GM18499 (cell line): ENCODE measurements around the gene KCTD18.

Experiments
- ATAC-seq: cut with Tn5 transposase; IDR thresholded peaks from one replicate; pipeline ENCODE4 v1.9.1; 2021; ENCODE audit warnings: moderate number of reproducible peaks; ENCODE audit not compliant: insufficient read depth, unreplicated experiment

Gene KCTD18

DNA sequence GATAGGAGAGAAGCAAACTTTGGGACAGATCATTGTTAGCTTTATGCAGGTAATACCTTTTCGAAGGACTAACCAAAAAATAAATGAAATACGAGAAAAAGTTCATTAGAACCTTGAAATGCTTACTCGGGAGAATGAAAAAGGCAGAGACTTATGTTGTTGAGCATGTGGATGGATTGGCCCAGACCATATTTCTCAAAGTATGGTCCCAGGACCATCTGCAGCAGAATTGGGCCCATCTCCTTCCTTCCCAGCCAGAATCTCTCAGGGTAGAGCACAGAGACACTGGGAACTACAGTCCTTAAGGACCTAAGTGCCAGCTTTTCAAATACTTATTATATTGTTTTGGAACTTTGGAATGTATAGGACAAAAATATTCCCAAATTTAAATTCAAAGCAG is 50.8 kb downstream of the KCTD18 start:
- no peak for ATAC-seq

GRCh38 chr2:200456567-200456966 is 53.3 kb downstream of the KCTD18 start:
- no peak for ATAC-seq

DNA sequence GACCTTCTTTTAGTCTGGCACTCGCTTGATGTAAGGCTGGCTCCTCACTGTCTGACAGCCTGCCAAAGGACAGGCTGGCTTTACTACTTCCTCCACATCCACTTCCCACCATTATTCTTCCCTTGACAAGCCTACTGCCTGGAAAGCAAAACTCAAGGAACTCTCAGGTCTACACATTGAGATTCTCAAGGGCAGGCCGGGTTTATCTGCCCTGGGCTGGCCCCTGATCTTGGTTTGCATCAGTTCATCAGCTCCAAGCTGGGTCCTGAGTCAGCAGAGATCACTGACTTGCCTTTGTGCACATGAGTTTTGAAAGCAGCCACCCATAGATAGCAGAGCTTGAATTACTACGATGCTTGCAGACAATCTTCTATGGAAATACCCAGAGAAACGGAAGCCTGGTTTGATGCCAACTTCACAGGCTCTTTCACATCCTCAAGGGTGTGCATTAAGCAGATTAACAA is 53.9 kb downstream of the KCTD18 start:
- ATAC-seq: no peak

GRCh38 chr2:200454927-200455801 is 54.7 kb downstream of the KCTD18 start:
- peak; percentile 93 for ATAC-seq

DNA sequence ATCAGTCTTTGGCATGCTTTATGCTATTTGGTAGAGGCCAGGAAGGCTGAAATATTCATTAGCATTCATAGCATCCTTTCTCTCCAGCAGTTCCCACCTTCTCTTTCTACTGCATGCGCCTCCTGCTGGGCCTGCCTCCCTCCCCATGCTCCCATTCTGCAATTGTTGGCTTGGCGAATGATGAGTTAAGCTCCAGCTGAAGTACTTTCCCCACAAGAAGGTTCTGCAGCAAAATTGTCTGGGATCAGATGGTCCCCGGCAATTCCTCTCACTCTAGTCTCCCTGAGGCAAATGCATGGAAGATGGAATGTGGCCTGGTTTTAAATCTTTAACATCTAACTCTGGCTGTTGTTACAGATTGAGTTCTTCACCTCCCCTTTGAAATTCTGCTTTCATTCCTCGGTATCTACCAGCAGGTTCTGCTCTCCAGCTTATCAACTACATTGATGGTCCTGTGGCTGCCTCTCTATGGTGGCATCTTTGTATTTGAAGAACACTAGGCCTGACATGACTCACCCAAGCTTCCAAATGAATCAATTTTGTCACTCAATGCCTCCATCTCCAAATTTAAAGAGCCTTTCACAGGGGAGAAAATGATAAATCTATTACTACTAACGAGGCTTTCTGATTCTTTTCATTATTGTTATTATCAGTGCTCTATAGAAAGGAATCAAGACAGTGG is 55.9 kb downstream of the KCTD18 start:
- no peak for ATAC-seq

GRCh38 chr2:200453142-200453852 is 56.6 kb downstream of the KCTD18 start:
- ATAC-seq: no peak

GRCh38 chr2:200452377-200452776 is 57.5 kb downstream of the KCTD18 start:
- no peak for ATAC-seq

DNA sequence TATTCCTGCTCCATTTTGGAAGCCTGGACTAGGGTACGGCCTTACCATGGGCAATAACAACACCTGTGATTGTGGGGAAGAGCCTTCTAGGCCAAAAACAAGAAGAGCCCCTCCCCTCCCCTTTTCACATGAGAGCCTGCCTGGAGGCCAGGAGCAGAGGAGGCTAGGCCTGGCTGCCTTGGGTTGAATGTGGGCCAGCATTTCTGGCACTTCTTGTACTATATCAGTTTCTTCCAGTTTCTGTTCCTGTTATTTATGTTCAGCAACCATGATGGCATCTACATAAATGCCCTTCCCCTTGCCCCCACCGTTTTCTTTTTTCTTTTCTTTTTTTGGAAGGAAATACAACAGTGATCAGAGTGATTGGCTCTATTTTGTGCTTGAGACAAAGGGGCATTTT is 58.4 kb downstream of the KCTD18 start:
- no peak for ATAC-seq

DNA sequence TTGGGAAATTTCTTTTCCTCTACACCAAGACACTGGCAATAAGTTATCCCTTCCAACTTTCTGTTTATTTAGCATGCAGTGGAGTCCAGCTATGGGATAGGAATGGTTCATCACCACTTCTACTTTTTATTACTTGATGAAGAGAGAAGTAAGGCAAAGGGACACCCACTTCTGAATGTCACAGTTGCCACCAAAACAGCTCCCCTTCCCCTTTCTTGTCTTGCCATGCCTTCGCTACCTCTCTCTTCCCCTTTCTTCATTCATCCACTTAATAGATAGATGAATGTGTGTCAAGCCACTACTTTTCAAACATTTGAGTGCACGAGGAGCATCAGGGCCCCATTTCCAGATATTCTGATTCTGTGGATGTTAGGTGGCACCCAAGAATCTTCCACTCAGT is 59.6 kb downstream of the KCTD18 start:
- no peak for ATAC-seq

DNA sequence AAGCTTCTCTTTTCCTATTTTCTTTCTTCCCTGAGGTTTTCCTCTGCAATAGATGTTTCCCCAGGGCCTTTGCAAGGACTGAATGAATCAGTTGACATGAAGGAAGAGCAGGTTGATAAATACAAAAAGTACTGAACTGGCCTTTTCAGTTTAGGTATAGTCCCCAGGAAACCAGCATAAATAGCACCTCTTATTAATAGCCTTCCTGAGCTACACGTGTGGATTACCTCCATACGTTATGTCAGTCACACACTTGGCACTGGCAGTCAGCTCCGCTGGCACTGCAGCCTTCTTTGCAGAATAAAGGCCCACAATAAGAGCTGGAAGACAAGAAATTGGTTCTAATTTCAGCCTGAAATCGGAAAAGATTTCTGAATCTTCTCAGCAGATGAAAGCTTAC is 60.7 kb downstream of the KCTD18 start:
- no peak for ATAC-seq

DNA sequence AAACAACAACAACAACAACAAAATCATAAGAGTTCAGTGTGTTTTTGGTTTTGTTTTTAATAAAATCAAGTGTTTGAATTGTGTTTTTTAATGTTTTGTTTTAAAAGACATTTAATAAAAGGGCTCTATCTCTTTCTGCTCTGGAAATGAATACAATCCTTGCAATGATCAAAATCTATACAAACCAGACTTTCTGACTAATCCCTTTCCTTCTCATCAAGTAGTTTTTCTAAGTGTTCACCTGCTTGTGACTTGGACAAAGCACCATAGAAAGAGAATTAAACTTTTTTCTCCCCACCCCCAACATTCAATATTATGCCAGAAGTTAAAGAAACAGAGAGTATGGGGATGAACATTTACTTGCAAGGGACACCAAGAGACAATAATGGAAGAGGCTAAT is 61.4 kb downstream of the KCTD18 start:
- ATAC-seq: no peak

DNA sequence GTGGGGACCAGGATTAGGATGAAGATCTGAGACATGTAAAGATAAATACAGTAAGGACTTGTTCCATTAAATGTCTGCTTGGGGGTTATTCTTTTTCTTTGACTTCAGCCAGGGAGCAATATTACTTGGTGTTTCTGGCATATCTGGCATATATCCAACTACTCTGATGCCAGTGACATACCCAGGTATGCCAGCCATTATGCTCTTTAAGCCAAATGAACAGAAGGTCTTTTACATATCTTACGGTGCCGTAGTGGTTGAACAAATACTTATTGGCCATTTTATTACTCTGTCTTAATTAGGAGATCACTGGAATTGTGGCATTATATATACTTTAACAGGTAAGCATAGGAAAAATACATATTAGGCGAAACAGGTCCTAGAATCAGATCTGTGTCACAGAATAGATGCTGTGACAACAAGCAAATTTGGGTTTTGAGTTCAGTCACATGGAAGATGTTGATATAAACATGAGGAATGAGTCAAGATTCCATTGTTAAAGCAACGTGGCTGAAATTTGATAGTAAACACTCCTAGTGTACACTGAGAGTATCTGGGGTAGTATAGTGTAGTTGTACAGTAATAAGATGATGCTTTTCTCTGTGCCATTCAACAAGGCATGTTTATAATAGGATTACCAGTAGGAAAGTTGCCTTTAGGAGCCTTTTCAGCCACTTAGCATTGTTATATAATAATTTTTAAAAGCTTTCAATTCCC is 62.6 kb downstream of the KCTD18 start:
- no peak for ATAC-seq

- ATAC-seq: no peak
Observed at GRCh38 chr2:200446612-200447011, 63.3 kb downstream of the KCTD18 start.

- ATAC-seq: no peak
Observed at GRCh38 chr2:200445284-200445683, 64.6 kb downstream of the KCTD18 start.

DNA sequence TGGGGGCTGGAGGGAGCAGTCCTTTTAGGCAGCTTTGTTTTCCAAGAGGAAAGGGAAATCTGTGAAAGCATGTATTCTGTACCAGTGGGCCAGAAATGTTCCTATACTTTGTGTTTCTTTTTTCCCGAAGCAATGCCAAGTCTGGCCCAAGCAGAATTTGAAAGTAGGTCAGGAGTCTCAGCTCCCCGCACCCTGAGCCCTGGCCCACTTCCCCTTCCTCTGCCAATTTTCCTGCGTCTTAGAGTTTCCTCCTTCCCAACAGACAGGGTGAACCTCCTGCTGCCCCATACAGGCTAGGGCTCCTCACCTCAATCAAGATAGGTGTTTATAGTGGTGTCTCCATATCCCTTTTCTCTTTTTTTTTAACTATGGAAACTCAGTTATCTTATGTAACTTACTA is 65.3 kb downstream of the KCTD18 start:
- no peak for ATAC-seq

DNA sequence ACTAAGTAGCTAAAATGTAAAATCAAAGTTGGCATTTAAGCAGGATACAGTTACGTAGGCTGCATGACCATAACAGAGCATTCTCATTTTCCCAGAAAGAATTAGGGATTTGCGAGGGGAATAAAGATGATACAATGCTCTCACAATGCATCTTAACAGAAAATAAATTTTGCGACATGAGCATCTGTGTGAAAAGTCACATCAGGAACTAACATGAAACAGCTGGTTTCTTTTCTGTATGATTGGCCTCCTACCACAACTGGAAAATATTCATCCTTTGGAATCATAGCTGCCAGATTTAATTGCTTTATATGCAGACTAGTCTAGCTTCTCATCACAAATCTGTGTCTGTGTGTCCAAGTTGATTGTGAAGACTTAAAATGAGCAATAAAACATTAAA is 66.0 kb downstream of the KCTD18 start:
- no peak for ATAC-seq

DNA sequence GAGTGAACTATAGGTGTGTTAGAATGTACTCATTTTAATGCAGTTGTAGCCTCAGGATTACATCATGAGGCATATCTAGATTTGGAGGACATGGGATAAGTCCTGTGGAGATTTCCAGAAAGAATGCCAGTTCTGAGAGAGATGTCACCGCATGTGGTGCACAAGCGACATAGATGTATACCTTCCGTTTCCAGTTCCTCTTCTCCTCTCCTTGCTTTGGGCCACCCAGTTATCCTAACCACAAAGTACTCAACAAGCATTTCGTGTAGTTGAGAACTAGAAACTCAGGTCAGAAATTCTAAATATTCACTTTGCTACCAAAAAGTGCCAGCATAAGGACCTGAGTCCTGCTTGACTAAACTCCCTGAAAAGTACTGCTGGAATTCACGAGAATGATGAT is 66.5 kb downstream of the KCTD18 start:
- ATAC-seq: no peak

GRCh38 chr2:200442471-200442870 is 67.4 kb downstream of the KCTD18 start:
- no peak for ATAC-seq

GRCh38 chr2:200439981-200440380 is 69.9 kb downstream of the KCTD18 start:
- no peak for ATAC-seq
